ENCODE measurements around the gene WDR91.

The WDR91 gene

DNA sequence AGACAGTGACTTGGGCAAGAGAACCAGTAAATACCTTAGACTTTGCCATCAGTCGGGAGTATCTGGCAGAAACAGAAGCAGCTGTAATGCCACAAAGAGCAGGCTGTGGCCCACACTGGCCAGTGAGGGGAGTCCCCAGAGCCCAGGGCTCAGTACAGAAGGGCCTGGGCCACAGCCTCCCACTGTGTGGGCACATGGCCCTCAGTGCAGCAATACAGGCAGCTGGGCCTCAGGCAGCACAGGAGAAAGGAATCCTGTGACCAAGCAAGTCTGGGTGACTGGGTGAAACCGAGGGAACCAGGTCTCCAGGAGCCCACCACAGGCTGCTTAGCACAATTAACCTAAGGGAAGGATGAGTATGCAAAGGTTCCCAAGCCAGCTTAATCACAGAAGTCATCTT lies 14.0 kb downstream of the WDR91 start:
- no peak for DNase-seq

DNA sequence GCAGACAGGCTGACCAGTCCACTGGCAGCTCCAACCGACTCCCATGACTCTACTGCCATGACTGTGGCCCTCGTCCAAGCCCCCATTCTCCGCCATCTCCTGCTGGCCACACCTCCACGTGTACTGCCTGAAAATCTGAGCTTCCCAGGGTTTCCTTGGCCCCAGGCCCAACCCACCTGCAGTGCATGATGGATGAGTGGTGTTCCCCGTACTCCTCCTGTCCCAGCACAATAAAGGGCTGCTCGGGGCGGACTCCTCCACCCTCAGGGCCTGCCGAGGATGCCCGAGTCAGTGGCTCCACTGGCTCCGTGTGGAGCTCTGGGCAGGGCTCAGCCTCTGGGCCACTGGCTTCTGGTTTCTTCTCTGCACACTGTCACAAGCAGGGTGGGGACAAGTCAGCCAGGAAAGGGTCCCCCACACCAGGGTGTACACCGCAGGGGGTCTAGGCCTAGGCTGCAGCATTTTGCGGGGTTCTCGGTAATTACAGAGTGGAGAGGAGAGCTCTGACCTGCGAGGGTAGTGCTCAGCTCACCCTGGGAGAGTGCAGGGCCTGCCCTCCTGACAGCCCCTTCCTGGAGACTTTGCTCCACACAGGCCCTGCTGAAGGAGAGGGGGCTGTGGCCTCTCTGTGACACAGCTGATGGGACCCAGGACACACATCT lies 15.2 kb downstream of the WDR91 start:
- no peak for DNase-seq

DNA sequence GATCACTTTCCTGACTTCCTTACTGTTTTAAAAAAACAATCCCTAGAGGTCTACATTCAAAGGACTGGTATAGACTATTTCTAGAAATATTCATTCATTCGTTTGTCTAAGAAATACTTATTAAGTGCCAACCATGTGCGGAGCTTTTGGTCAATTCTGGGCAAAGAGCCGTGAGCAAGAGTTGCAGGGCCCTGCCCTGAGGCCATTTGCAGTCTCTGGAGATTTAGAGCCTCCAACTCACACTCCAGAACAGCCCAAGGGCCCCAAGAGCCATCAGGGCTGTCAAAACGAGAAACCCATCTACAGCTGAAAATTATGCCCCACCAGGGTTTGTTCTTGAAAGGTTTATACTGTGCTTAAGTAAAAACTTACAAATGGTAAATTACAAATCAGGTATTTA lies 16.2 kb downstream of the WDR91 start:
- no peak for DNase-seq

- DNase-seq, result no peak
Measured at GRCh38 chr7:135194494-135195095, 16.7 kb downstream of the WDR91 start.

- DNase-seq, result no peak
Measured at GRCh38 chr7:135193615-135194081, 17.7 kb downstream of the WDR91 start.

DNA sequence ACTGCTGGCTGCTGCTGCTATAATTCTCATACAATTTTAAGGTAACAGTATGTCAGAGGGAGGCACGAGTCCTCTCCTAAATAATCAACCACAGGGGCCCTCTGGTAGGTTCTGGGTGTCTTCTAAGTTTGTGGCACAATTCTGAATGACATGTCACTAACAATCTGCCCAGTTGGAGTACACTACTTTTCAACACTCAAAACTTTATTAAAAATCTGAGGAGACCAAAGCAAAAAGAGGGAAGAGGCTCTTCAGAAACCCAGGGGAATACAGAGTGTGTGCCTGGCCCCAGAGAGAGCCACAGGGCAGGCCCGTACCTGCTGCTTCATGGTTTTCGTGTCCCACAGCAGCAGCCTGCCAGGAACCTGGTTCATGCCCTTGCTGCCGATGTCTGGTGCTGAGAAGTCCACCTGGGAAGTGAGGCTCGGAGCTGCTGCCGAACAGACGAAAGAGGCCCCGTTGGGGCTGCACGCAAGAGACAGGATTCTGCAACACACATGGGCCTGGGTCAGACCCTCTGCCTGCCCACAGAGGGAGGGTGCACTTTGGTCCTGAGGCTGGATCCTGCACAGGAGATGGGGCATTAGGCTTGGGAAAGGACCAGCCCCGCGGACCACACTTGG lies 18.3 kb downstream of the WDR91 start:
- DNase-seq, result no peak

- DNase-seq, result no peak
Measured at GRCh38 chr7:135190703-135191102, 20.6 kb downstream of the WDR91 start.

DNA sequence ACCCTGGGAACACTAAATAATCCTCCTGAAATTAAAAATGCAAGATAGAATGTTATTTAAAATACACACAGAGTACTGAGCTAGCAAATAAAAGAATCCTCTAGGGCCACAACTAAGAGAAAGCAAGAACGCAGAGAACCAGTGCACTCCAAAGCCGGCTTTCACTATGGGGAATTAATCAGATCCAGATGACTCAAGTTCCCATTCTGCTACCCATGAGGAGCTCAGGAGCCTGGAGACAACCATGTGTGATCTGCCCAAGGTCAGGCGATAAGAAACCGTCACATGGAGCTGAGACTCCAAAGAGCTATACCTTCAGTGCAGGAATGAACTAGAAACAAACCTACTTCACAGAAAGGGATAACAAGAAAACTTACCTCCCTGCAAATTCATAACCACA lies 21.4 kb downstream of the WDR91 start:
- DNase-seq, result no peak

DNA sequence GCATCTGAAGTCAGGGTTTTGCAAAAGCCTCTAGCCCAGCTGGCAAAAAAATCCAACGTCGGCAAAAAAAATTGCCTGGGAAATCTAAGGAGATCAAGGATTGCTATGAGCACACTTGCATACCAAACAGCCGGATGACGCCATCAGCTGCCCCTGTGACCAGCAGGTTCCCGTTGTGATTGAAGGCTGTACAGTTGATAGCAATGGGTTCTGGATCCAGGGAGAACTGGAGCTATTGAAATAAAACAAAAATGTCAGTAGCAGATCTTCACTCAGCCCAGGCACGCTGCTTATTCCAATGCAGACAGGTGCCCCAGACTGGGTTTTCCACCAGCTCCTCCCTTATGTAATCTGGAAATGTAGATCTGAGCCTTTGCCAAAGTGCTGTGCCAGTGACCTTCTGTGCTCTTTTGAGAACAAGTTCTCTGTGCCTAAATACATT lies 22.1 kb downstream of the WDR91 start:
- no peak for DNase-seq

DNA sequence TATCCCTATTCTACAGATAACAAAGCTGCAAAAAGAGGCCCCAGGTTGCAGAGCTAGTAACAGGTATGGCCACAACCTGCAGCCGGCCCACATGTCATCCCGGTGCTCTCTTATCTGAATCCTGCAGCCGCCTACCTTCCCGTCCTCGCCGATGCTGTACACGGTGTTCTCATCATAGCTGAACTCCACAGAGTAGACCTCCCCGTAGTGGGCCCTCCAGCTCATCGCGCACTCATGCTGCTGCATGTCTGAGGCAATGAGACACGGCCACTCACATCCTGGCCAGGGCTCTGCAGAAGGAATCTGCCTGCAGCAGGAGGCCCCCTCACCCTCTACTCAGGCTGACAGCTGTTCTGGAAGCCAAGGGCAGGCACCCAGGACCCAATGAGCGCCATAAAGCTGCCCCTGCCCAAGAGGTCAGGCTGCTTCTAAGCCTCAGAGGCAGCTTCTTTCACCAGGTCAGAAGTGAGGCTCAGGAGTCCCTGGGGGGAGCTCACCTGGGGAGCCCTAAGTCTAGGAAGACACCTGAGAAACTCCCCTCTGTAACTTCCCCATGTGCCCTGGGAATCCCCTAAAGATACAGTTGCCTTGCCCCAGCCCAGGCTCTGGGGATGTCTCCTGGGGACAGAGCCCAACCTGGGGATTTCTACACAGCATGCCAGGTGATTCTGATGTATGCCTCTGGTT lies 22.9 kb downstream of the WDR91 start:
- no peak for DNase-seq

GRCh38 chr7:135186841-135187253 lies 24.5 kb downstream of the WDR91 start:
- no peak for DNase-seq

DNA sequence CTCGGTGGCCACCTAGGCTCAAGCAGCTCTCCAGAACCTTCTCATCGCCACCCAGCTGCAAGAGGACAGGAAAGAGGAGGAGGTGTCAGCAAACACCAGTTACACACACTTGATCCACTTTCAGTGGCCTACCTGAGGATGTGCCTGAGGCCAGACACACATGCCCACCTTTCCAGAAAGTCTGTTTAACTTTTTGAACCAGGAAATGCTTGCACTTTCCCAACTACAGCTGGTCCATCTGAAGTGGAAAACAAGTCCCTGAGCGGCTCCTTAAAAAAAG lies 25.1 kb downstream of the WDR91 start:
- no peak for DNase-seq

- DNase-seq, result no peak
Measured at GRCh38 chr7:135185471-135186260, 25.7 kb downstream of the WDR91 start.

- DNase-seq, result no peak
Measured at GRCh38 chr7:135184254-135184841, 27.0 kb downstream of the WDR91 start.

DNA sequence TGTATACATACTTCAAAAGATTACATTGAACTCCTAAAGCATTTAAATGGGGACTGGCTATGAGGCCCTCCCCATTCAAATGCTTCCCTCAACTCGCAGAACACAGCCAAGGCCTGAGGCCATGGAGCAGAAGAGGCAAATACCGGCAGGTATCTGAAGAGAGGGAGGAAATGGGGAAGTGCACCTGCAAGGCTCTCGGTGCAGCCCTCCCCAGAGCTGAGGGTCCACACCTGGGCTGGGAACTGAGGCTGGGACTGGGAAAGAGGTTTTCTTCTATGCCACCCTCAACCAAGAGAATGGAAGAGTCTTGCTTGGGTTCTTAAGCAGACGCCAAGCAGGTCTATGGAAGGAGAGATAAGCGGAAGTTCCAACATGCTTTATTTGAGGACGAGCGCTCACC lies 27.8 kb downstream of the WDR91 start:
- no peak for DNase-seq

DNA sequence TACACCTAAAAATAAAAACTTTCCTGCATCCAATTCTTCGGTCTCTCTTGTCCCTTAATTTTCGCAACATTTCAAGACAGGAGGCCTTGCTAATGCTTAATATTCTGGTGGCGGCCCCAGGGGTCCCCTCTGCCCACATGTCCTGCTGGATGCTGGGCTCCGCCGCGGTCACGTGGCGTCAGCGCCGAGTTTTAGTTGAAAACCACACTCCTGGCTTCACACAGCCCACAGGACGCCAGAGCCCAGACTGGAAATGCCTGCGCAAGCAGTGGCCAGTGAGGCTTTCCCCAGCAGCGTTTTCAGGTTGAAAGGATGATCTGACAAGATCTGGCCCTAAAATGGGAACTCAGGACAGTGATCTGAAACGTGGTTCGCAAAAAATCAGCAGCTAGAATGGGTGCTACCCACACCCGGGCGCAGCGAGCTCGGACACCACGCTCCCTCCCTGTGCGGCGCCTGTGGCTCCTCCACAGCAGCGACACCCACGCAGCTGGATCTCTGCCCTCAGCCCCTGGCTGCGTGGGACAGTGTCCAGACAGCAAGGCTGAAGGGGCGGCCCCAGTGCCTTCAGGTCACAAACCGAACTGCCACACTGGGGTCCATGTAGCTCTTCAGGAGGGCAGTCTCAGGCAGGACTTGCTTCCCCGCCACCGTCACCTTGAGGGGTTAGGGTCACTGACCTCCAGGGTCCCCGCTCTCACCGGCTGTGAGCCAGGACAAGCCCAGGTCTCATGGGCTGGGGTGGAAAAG lies 29.2 kb downstream of the WDR91 start:
- DNase-seq, result no peak

DNA sequence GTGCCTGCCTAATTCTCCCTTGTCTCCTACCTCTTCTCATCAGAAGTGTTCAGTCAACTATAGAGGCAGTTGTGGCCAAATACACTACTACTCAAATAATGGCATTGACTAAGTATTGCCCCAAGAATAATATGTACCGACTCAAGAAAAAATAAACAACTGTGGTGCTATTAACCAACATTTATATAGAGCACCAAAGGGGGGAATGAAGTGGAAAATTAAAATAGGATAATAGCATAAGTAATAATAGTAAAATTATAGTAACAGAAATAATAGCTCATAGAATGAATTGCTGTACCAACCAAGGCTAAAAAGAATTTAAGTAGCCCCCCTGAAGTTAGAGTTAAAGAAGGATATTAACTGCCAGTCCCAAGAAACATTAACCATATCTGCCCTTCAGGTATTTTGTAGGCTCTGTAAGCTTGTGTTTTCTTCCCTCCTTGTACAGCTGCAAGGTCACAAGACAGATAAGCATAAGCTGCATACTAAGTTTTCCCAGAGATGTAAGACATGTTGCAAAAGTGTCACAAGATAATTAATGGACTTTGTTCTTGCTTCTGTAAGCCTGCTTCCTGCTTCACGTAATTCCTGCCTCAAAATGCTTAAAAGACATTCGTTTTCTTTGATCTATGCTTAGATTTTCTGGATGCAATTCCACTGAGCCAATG lies 29.9 kb downstream of the WDR91 start:
- no peak for DNase-seq

DNA sequence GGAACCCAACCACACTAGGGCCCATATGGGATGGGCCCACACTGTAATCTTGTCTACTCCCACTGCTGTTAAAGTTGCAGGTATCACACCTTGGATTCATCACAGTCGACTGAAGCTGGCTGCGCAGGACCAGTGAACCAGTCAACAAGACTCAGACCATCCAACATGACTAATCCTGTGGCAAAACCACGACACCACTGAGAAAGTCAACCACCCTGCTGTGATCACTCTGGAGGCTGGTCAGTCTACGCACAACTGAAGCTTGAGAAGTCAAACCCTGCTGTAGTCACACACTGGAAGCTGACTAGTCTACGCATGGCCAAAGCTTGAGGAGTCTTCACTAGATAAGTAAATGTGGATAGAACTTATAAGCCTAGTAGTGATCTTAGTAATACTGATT lies 31.2 kb downstream of the WDR91 start:
- no peak for DNase-seq

DNA sequence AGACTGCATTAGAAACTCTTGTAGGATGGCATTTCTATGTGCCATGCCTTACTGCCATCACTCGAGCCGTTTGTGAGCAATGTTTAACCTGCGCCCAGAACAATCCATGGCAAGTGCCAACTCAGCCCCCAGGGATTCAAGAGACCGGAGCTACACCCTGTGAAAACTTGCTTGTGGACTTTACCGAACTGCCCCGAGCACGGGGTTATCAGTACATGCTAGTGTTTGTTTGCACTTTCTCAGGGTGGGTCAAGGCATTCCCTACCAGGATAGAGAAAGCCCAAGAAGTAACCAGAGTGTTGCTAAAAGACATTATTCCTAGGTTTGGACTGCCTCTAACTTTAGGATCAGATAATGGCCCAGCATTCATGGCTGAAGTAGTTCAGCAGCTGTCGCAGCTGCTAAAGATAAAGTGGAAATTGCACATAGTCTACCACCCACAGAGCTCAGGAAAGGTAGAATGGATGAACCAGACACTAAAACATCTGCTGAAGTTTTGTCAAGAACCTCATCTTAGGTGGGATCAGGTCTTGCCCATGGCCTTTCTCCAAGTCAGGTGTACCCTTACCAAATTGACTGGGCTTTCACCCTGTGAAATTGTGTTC lies 31.9 kb downstream of the WDR91 start:
- no peak for DNase-seq

DNA sequence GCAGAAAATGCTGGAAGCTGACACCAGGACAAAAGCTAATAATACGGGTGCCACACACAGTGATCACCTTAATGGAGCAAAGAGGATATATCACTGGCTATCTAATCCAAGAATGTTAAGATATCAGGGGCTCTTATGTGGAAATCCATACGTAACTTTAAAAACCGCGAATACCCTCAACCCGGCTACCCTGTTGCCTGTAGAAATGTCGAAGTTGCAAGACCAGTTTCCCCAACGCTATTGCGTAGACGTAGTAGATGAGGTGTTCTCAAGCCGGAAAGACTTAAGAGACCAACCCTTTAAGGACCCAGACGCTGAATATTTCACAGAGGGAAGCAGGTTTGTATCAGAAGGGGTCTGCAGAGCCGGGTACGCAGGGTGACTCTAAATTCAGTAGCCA lies 33.0 kb downstream of the WDR91 start:
- no peak for DNase-seq
